Parathyroid adenoma (tissue), 2 donors: ENCODE measurements around the gene TEN1.

Source experiments
- H2AFZ ChIP-seq: fragments of 300-600 bp; sonication (generic); one replicate; pipeline ENCODE4 v1.7.0; 2017; ENCODE audit warnings: antibody characterized with exemption, mild to moderate bottlenecking
- H3K27ac ChIP-seq: fragments of 300-600 bp; sonication (generic); one replicate; pipeline ENCODE4 v1.7.0; 2017
- H3K27me3 ChIP-seq: fragments of 300-600 bp; sonication (generic); one replicate; pipeline ENCODE4 v1.7.0; 2017; ENCODE audit warnings: low read length; ENCODE audit not compliant: control insufficient read depth, insufficient read depth
- H3K36me3 ChIP-seq: fragments of 300-600 bp; sonication (generic); one replicate; pipeline ENCODE4 v1.7.0; 2017; ENCODE audit warnings: low read length; ENCODE audit not compliant: control insufficient read depth, insufficient read depth
- H3K4me1 ChIP-seq: fragments of 300-600 bp; sonication (generic); one replicate; pipeline ENCODE4 v1.7.0; 2017; ENCODE audit warnings: control low read depth
- H3K4me2 ChIP-seq: fragments of 300-600 bp; sonication (generic); one replicate; pipeline ENCODE4 v1.7.0; 2017; ENCODE audit warnings: low read length
- H3K4me3 ChIP-seq: fragments of 300-600 bp; sonication (generic); one replicate; pipeline ENCODE4 v1.7.0; 2017; ENCODE audit warnings: low read depth, low read length
- H3K79me2 ChIP-seq: fragments of 300-600 bp; sonication (generic); one replicate; pipeline ENCODE4 v1.7.0; 2017; ENCODE audit warnings: control low read depth
- H3K9ac ChIP-seq: fragments of 300-600 bp; sonication (generic); one replicate; pipeline ENCODE4 v1.7.0; 2017; ENCODE audit warnings: mild to moderate bottlenecking
- H3K9me3 ChIP-seq: fragments of 300-600 bp; sonication (generic); one replicate; pipeline ENCODE4 v1.7.0; 2017; ENCODE audit warnings: low read length; ENCODE audit not compliant: control insufficient read depth
- CTCF ChIP-seq: fragments of 300-600 bp; sonication (generic); IDR thresholded peaks from one replicate; pipeline ENCODE4 v1.7.0; 2017; ENCODE audit warnings: antibody characterized with exemption, mild to moderate bottlenecking
- donor health status: primary hyperparathyroidism.

The TEN1 gene

GRCh38 chr17:75943491-75943890 lies 35.5 kb upstream of the TEN1 start:
- H3K27me3 ChIP-seq = no peaks in the 10 kb centered on the region
- peak overlapping the region; percentile 58 for H3K27ac ChIP-seq
- no peak overlapping the region for H3K4me3 ChIP-seq
- no peaks in the 10 kb centered on the region for H3K79me2 ChIP-seq
- H3K36me3 ChIP-seq = no peaks in the 10 kb centered on the region
- no peak overlapping the region for H3K9ac ChIP-seq
- no peak overlapping the region for H3K4me2 ChIP-seq
- H2AFZ ChIP-seq = no peak overlapping the region
- no peaks in the 10 kb centered on the region for H3K9me3 ChIP-seq
- no peak for TF ChIP-seq CTCF
- peaks cover 13% of the 10 kb centered on the region for H3K4me1 ChIP-seq

- H3K4me2 ChIP-seq = no peak overlapping the region
- no peak overlapping the region for H3K9ac ChIP-seq
- no peak overlapping the region for H2AFZ ChIP-seq
- peaks cover 12% of the 10 kb centered on the region for H3K4me1 ChIP-seq
- no peaks in the 10 kb centered on the region for H3K36me3 ChIP-seq
- H3K79me2 ChIP-seq = no peaks in the 10 kb centered on the region
- H3K27me3 ChIP-seq = no peaks in the 10 kb centered on the region
- H3K9me3 ChIP-seq = no peaks in the 10 kb centered on the region
- H3K27ac ChIP-seq = no peak overlapping the region
- no peak overlapping the region for H3K4me3 ChIP-seq
- TF ChIP-seq CTCF = no peak
These were observed 33.8 kb upstream of the TEN1 start for GRCh38 chr17:75945211-75945610.

DNA sequence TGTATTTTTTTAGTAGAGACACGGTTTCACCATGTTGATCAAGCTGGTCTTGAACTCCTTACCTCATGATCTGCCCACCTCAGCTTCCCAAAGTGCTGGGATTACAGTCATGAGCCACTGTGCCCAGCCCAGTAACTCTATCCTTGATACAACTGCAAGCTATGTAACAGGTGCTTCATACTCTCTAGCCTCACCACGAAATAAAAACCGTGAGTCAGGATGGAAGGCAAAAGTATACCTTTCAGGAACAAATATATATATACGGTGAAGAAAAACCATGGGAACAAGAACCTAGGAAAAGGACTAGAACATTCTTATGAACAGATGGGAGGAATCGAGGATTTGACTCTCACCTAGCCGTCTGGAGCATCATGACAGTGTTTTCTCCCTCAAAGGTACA lies 28.6 kb upstream of the TEN1 start:
- H3K27ac ChIP-seq = no peak overlapping the region
- H3K36me3 ChIP-seq = no peaks in the 10 kb centered on the region
- no peak overlapping the region for H3K9ac ChIP-seq
- no peak overlapping the region for H3K4me2 ChIP-seq
- H3K9me3 ChIP-seq = no peaks in the 10 kb centered on the region
- TF ChIP-seq CTCF = no peak
- peaks cover 2% of the 10 kb centered on the region for H3K79me2 ChIP-seq
- H3K27me3 ChIP-seq = no peaks in the 10 kb centered on the region
- no peak overlapping the region for H2AFZ ChIP-seq
- H3K4me3 ChIP-seq = no peak overlapping the region
- H3K4me1 ChIP-seq = no peaks in the 10 kb centered on the region

GRCh38 chr17:75950855-75951554 lies 28.0 kb upstream of the TEN1 start:
- peaks cover 2% of the 10 kb centered on the region for H3K79me2 ChIP-seq
- no peak for TF ChIP-seq CTCF
- no peak overlapping the region for H3K4me3 ChIP-seq
- H3K9ac ChIP-seq = no peak overlapping the region
- no peaks in the 10 kb centered on the region for H3K36me3 ChIP-seq
- no peak overlapping the region for H3K4me2 ChIP-seq
- H3K27me3 ChIP-seq = no peaks in the 10 kb centered on the region
- no peak overlapping the region for H2AFZ ChIP-seq
- no peaks in the 10 kb centered on the region for H3K9me3 ChIP-seq
- H3K4me1 ChIP-seq = no peaks in the 10 kb centered on the region
- no peak overlapping the region for H3K27ac ChIP-seq
